Mammary epithelial cell (primary cell): ENCODE measurements around the gene NHLRC1.

Source experiments
- EZH2 ChIP-seq: IDR thresholded peaks from 2 replicates; pipeline ENCODE4 v1.6.1; 2012; ENCODE audit warnings: low read length, inconsistent platforms, borderline replicate concordance
- TF ChIP-seq, protein P1 (sequence below), 2 donors: IDR thresholded peaks in 1 of 2; conservative IDR thresholded peaks in 1 of 2; 2 replicates each; pipeline ENCODE4 v1.5.1; 2011 to 2012; ENCODE audit warnings: inconsistent platforms in 2 of 2, low read length in 2 of 2, mild to moderate bottlenecking in 2 of 2, control low read depth in 1 of 2, low read depth in 1 of 2; ENCODE audit not compliant: insufficient read depth in 1 of 2; ENCODE audit errors: extremely low read depth in 1 of 2

- TF ChIP-seq, protein P1, sequence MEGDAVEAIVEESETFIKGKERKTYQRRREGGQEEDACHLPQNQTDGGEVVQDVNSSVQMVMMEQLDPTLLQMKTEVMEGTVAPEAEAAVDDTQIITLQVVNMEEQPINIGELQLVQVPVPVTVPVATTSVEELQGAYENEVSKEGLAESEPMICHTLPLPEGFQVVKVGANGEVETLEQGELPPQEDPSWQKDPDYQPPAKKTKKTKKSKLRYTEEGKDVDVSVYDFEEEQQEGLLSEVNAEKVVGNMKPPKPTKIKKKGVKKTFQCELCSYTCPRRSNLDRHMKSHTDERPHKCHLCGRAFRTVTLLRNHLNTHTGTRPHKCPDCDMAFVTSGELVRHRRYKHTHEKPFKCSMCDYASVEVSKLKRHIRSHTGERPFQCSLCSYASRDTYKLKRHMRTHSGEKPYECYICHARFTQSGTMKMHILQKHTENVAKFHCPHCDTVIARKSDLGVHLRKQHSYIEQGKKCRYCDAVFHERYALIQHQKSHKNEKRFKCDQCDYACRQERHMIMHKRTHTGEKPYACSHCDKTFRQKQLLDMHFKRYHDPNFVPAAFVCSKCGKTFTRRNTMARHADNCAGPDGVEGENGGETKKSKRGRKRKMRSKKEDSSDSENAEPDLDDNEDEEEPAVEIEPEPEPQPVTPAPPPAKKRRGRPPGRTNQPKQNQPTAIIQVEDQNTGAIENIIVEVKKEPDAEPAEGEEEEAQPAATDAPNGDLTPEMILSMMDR (conservative IDR thresholded peaks at IDR 0.05 in 1 of 2, IDR thresholded peaks at IDR 0.05 in 1 of 2; ENCODE audit: extremely low read depth in 1 of 2, insufficient read depth in 1 of 2, low read depth in 1 of 2, low read length in 2 of 2) = no peak
- TF ChIP-seq EZH2 = no peak
Observed at GRCh38 chr6:18118330-18118729, 4.1 kb downstream of the NHLRC1 start.
